Vagina (tissue), 2 donors: ENCODE measurements around the gene VWC2L. TPM values are rescaled to one million over a fixed set of nuclear protein-coding genes. Genes with fewer than 3 reads are reported as not detected.

Source experiments
- DNase-seq, 2 donors: peaks; one replicate each; pipeline ENCODE4 v3.0.0-alpha.2; 2017; ENCODE audit errors: extremely low spot score in 2 of 2
- H3K27ac ChIP-seq: fragments of 200-600 bp; sonication (generic); one replicate; pipeline ENCODE4 v1.5.1; 2019
- H3K27me3 ChIP-seq: fragments of 200-600 bp; sonication (generic); one replicate; pipeline ENCODE4 v1.5.1; 2019
- H3K36me3 ChIP-seq, 2 donors: fragments of 200-600 bp; sonication (generic); one replicate each; pipeline ENCODE4 v1.5.1; 2017 to 2019
- H3K4me1 ChIP-seq: fragments of 200-600 bp; sonication (generic); one replicate; pipeline ENCODE4 v1.5.1; 2019
- H3K4me3 ChIP-seq, 2 donors: fragments of 200-600 bp; sonication (generic); 1 replicate in 1 of 2; 2 replicates in 1 of 2; pipeline ENCODE4 v1.5.1; 2016 to 2019
- H3K9me3 ChIP-seq: fragments of 200-600 bp; sonication (generic); one replicate; pipeline ENCODE4 v1.5.1; 2019
- CTCF ChIP-seq, 3 experiments: fragments of 450-650 bp in 2 of 3; fragments of 200-600 bp in 1 of 3; sonication (generic) in 1 of 3; IDR thresholded peaks; one replicate each; pipeline ENCODE4 v1.5.1; 2017 to 2019; ENCODE audit warnings: antibody characterized with exemption in 3 of 3, mild to moderate bottlenecking in 2 of 3, moderate library complexity in 2 of 3
- POLR2A ChIP-seq, 2 donors: fragments of 450-650 bp; IDR thresholded peaks; one replicate each; pipeline ENCODE4 v1.6.1; 2017; ENCODE audit warnings: antibody characterized with exemption in 2 of 2, mild to moderate bottlenecking in 2 of 2, moderate library complexity in 2 of 2
- POLR2AphosphoS5 ChIP-seq, 2 donors: sonication (generic); formaldehyde crosslinking; IDR thresholded peaks; one replicate each; pipeline ENCODE4 v1.9.0; 2017; ENCODE audit warnings: antibody characterized with exemption in 2 of 2, mild to moderate bottlenecking in 2 of 2, low read depth in 1 of 2; ENCODE audit not compliant: insufficient read depth in 1 of 2
- intact Hi-C: fragments of 100-400 bp; cut with DNase I; formaldehyde crosslinking; loops from one replicate; pipeline ENCODE4 v1.15.1; 2023
- total RNA-seq: library from RNA; depleted of rRNA; stranded (reverse); fragments of >200 nt; gene quantifications from one replicate; pipeline ENCODE4 v1.2.3, GENCODE V29; 2016

Gene VWC2L
- total RNA-seq, 1 donor from 2014 or later, result not detected

- no peak overlapping the region for H3K4me3 ChIP-seq
- H3K27ac ChIP-seq, result no peak overlapping the region
- intact Hi-C loops, result no loop called here
- no peaks in the 10 kb centered on the region for H3K36me3 ChIP-seq
- H3K4me1 ChIP-seq, result no peaks in the 10 kb centered on the region
- no peak for TF ChIP-seq POLR2AphosphoS5 (IDR thresholded peaks at IDR 0.05; ENCODE audit: insufficient read depth in 1 of 2, low read depth in 1 of 2)
- no peak for TF ChIP-seq CTCF (IDR thresholded peaks at IDR 0.05)
- no peak for TF ChIP-seq POLR2A (IDR thresholded peaks at IDR 0.05)
- H3K9me3 ChIP-seq, result no peaks in the 10 kb centered on the region
- no peaks in the 10 kb centered on the region for H3K27me3 ChIP-seq
- DNase-seq, result no peak
These were observed 139.9 kb downstream of the VWC2L start for GRCh38 chr2:214550786-214551185.

DNA sequence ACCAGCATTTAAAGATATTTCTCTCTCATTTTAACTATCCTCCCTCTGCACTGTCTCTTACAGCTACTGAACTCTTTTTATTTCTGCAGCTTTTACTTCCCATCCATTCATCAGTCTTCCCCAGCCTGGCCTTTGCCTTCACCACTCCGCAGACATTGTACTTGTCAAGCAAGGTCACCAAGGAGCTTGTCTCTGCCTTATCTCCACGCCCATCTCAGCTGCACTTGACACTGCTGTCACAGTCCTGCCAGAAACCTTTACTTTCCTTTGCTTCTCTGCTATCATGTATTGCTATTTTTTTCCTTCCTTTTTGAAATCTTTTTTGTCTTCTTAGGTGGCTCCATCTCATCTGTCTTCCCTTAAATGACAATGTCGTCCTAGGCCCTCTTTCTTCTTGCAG is 147.0 kb downstream of the VWC2L start:
- no peak for TF ChIP-seq POLR2AphosphoS5 (IDR thresholded peaks at IDR 0.05; ENCODE audit: insufficient read depth in 1 of 2, low read depth in 1 of 2)
- no peak for TF ChIP-seq POLR2A (IDR thresholded peaks at IDR 0.05)
- TF ChIP-seq CTCF (IDR thresholded peaks at IDR 0.05), result no peak
- H3K4me3 ChIP-seq, result no peak overlapping the region
- DNase-seq, result no peak
- no peaks in the 10 kb centered on the region for H3K27me3 ChIP-seq
- intact Hi-C loops, result no loop called here
- no peaks in the 10 kb centered on the region for H3K36me3 ChIP-seq
- H3K27ac ChIP-seq, result no peak overlapping the region
- no peaks in the 10 kb centered on the region for H3K4me1 ChIP-seq
- H3K9me3 ChIP-seq, result no peaks in the 10 kb centered on the region

DNA sequence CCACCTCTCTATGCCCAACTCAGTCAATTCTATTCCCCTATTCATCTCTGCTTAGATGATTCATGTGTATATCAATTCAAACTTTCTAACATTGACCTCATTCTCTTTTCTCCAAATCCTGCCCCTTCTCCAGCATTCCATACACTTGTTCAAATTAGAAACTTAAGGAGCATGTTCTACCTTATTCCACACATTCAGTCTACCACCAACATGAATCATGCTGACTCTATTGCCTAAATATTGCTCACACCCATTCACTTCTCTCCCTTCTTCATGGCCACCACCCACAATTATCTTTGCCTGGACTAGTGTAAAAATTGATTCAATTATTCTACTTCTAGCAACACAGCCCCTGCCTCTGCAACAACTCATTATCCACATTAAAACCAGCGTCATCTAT is 147.5 kb downstream of the VWC2L start:
- H3K4me1 ChIP-seq, result no peaks in the 10 kb centered on the region
- H3K27me3 ChIP-seq, result no peaks in the 10 kb centered on the region
- TF ChIP-seq POLR2AphosphoS5 (IDR thresholded peaks at IDR 0.05; ENCODE audit: insufficient read depth in 1 of 2, low read depth in 1 of 2), result no peak
- no peaks in the 10 kb centered on the region for H3K36me3 ChIP-seq
- no peak overlapping the region for H3K27ac ChIP-seq
- intact Hi-C loops, result no loop called here
- DNase-seq, result no peak
- no peak overlapping the region for H3K4me3 ChIP-seq
- H3K9me3 ChIP-seq, result no peaks in the 10 kb centered on the region

DNA sequence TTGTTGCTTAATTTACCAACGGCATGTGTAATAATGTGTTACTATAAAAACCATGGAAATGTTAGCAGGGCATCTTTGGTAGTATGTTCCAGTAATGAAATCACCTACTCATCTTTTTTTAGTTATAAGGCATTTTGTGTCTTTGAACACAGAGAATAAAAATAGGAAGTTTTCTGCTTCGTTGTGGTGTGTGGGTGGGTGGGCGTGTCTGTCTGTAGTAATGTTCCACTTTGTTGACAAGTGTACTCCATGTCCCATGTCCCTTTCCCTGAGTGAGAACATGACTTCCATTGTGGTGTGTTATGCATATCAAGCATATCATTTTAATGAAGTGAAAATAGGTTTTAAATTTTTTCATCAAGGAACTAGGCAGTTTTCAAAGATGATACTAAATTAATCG is 149.3 kb downstream of the VWC2L start:
- TF ChIP-seq POLR2AphosphoS5 (IDR thresholded peaks at IDR 0.05; ENCODE audit: insufficient read depth in 1 of 2, low read depth in 1 of 2) (no peak), CTCF (IDR thresholded peaks at IDR 0.05) (no peak), POLR2A (IDR thresholded peaks at IDR 0.05) (no peak)
- Histone ChIP-seq H3K27ac (no peak overlapping the region), H3K4me3 (no peak overlapping the region), H3K4me1 (no peaks in the 10 kb centered on the region), H3K9me3 (no peaks in the 10 kb centered on the region), H3K36me3 (no peaks in the 10 kb centered on the region), H3K27me3 (no peaks in the 10 kb centered on the region)
- DNase-seq, result no peak
- intact Hi-C loops, result no loop called here

DNA sequence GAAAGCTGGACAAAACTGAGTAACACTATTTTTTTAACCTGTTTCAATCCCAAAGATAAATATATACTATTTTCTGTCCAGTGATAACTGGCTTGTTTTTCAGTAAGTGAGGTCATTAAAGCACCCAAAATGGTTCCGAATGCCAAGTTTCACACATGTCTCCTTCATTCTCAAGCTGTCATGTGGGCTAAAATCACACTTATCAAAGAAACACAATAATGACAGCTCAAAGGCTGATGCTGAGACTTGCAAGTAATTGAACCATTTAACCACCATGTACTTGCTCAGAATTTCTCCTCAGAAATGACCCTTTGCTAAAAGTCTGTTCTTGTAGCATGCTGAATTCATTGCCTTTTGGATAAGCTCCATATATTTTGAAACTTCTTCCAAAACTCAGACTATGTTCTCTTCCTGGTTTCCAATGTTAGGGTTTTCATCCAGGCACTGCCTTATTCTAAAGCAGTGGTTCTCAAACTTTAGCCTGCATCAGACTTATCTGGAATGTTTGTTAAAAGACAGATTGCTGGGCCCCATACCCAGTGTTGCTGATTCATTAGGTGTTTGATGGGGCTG is 149.8 kb downstream of the VWC2L start:
- no peak overlapping the region for H3K4me3 ChIP-seq
- H3K4me1 ChIP-seq, result no peaks in the 10 kb centered on the region
- DNase-seq, result no peak
- H3K27ac ChIP-seq, result no peak overlapping the region
- no peaks in the 10 kb centered on the region for H3K36me3 ChIP-seq
- intact Hi-C loops, result no loop called here
- no peaks in the 10 kb centered on the region for H3K9me3 ChIP-seq
- H3K27me3 ChIP-seq, result no peaks in the 10 kb centered on the region
- TF ChIP-seq POLR2A (IDR thresholded peaks at IDR 0.05) (no peak), POLR2AphosphoS5 (IDR thresholded peaks at IDR 0.05; ENCODE audit: insufficient read depth in 1 of 2, low read depth in 1 of 2) (no peak), CTCF (IDR thresholded peaks at IDR 0.05) (no peak)
